22Rv1 (cell line): Measurements from ENCODE around the gene MPZL1.

ENCODE experiments used
- ZFX ChIP-seq: fragments of 450-650 bp; IDR thresholded peaks from 2 replicates; pipeline ENCODE4 v1.6.1; 2017; ENCODE audit warnings: antibody characterized with exemption, borderline replicate concordance
- TF ChIP-seq, protein P1 (sequence below): fragments of 450-650 bp; IDR thresholded peaks from 2 replicates; pipeline ENCODE4 v1.5.1; 2017; ENCODE audit warnings: mild to moderate bottlenecking

DNA sequence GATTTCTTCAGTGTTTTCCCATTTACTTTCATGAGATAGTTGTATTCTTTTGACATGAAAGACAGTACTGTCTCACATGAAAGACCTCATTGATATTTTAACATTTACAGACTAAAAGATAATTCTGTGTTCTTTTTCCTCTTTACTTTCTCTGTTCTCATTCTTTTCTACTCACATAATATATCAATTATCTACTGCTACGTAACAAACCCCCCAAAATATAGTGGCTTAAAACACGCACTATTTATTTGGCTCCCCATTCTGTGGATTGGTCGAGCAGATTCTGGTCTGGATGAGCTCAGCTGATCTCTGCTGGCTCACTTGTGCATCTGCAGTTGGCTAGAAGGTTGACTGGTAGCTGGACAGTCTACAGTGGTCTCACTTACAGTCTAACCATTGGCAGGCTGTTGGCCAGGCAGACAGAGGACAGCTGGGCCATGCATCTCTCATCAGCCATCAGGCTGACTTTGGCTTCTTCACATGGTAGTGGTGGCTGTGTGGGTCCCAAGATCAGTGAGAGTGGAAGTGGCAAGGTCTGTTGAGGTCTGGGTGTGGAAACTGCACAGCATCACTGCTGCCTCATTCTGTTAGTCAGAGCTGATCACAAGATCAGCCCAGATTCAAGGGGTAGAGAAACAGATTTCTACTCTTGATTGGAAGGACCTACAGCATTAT lies 63.2 kb downstream of the MPZL1 start:
- TF ChIP-seq, protein P1, sequence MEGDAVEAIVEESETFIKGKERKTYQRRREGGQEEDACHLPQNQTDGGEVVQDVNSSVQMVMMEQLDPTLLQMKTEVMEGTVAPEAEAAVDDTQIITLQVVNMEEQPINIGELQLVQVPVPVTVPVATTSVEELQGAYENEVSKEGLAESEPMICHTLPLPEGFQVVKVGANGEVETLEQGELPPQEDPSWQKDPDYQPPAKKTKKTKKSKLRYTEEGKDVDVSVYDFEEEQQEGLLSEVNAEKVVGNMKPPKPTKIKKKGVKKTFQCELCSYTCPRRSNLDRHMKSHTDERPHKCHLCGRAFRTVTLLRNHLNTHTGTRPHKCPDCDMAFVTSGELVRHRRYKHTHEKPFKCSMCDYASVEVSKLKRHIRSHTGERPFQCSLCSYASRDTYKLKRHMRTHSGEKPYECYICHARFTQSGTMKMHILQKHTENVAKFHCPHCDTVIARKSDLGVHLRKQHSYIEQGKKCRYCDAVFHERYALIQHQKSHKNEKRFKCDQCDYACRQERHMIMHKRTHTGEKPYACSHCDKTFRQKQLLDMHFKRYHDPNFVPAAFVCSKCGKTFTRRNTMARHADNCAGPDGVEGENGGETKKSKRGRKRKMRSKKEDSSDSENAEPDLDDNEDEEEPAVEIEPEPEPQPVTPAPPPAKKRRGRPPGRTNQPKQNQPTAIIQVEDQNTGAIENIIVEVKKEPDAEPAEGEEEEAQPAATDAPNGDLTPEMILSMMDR = no peak
- TF ChIP-seq ZFX = no peak
